ENCODE measurements around the gene CAMK1G. TPM values are rescaled to one million over a fixed set of nuclear protein-coding genes. Genes with fewer than 3 reads are reported as not detected.

CAMK1G gene
- total RNA-seq, 4 donors from 2014 or later, result not detected

- TF ChIP-seq CTCF (IDR thresholded peaks at IDR 0.05), result no peak
- peak; percentile 49 for ATAC-seq (ENCODE audit: low FRiP score)
- DNase-seq (ENCODE audit: low spot score), result no peak
Measured at GRCh38 chr1:209607102-209607794, 23.7 kb downstream of the CAMK1G start.

GRCh38 chr1:209607795-209608178 is 24.3 kb downstream of the CAMK1G start:
- no peak for TF ChIP-seq CTCF (IDR thresholded peaks at IDR 0.05)
- DNase-seq (ENCODE audit: low spot score), result no peak

GRCh38 chr1:209609041-209609790 is 25.7 kb downstream of the CAMK1G start:
- DNase-seq (ENCODE audit: low spot score) (no peak), ATAC-seq (ENCODE audit: low FRiP score) (no peak)
- no peak for TF ChIP-seq CTCF (IDR thresholded peaks at IDR 0.05)

More at GRCh38 chr1:209607795-209608178, 24.3 kb downstream of the CAMK1G start:
- ATAC-seq (ENCODE audit: low FRiP score), result peak; percentile 11

DNA sequence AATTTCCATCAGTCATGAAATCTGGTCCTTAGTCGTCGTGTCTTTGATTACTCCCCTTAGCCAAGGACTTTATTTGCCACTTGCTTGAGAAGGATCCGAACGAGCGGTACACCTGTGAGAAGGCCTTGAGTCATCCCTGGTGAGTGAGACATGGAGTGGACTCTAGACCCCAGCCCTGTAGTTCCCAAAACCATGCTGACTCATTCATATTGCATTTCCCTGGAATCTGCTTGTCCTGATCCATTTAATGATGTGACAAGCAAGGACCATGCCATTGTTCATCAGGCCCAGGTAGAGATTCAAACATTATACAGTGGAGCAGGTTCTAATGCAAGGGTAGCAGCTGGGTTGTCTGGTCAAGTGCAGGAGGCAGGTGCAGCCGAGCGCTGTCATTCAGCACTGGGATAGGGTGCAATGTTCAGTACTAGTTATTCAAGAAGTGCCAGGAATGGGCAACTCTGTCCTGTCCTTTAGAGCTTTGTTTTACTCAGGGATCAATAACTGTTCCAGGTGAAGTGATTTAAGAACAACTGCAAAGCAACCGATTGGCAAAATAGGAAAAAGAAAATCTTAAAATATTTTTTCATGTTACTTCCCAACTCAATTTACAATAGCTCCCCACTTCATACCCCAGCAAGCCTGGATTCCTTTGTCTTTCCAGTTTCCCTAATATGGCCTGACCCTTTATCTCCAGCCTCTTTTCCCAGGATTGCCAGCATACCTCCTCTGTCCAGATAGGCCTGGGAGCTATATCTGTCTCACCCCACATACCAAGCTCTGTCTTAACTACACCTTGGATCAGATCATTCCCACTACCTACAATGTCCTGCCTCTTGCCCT is 26.5 kb downstream of the CAMK1G start:
- ATAC-seq (ENCODE audit: low FRiP score) (no peak), DNase-seq (ENCODE audit: low spot score) (no peak)
- no peak for TF ChIP-seq CTCF (IDR thresholded peaks at IDR 0.05)

DNA sequence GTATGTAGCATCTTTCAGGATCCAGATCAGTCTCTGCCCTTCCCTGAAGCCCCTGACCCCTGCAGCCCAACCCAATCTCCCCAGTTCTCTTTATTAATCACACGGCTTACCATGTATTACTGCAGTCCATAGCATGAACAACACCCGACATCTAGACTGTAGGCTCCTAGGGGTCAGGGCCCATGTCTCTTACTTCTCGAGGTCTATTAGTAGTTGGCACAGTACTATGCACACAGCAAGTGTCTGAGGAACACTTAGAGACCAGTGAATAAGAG is 27.1 kb downstream of the CAMK1G start:
- no peak for TF ChIP-seq CTCF (IDR thresholded peaks at IDR 0.05)
- DNase-seq (ENCODE audit: low spot score) (no peak), ATAC-seq (ENCODE audit: low FRiP score) (no peak)

DNA sequence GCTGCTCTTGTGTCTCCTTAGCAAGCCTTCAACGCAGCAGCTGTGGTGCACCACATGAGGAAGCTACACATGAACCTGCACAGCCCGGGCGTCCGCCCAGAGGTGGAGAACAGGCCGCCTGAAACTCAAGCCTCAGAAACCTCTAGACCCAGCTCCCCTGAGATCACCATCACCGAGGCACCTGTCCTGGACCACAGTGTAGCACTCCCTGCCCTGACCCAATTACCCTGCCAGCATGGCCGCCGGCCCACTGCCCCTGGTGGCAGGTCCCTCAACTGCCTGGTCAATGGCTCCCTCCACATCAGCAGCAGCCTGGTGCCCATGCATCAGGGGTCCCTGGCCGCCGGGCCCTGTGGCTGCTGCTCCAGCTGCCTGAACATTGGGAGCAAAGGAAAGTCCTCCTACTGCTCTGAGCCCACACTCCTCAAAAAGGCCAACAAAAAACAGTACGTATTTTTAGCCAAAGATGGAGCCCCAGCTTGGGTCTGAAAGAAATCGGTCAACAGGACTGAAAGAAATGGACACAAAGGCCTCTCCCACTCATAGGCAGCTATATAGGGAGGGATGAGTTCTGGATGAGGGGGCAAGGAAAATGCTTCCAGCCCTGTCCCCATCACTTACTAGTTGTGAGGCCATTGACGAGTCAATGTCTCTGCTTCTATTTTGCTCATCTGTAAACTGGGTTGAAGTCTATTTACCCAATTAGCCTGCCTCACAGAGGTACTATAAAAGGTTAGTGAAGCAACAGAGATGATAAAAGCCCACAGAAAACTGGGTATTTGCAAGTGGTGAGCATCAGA is 28.5 kb downstream of the CAMK1G start:
- ATAC-seq (ENCODE audit: low FRiP score), result no peak
- no peak for TF ChIP-seq CTCF (IDR thresholded peaks at IDR 0.05)
- no peak for DNase-seq (ENCODE audit: low spot score)

All from omental fat pad (tissue), 4 donors.